GM20431 (cell line): ENCODE measurements around the gene COX5B.
"Not testable (repeated sequence)": the region's sequence is repeated elsewhere in the genome, so short reads cannot be mapped to it uniquely, and the experiment has no call there.

Experiments
- in situ Hi-C: fragments of 300-500 bp; cut with MseI, MboI; formaldehyde crosslinking; loops from one replicate; pipeline ENCODE4 v1.15.0; 2020; ENCODE audit warnings: low sequenced_read_pairs; ENCODE audit not compliant: unreplicated experiment

The COX5B gene, protein sequence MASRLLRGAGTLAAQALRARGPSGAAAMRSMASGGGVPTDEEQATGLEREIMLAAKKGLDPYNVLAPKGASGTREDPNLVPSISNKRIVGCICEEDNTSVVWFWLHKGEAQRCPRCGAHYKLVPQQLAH

DNA sequence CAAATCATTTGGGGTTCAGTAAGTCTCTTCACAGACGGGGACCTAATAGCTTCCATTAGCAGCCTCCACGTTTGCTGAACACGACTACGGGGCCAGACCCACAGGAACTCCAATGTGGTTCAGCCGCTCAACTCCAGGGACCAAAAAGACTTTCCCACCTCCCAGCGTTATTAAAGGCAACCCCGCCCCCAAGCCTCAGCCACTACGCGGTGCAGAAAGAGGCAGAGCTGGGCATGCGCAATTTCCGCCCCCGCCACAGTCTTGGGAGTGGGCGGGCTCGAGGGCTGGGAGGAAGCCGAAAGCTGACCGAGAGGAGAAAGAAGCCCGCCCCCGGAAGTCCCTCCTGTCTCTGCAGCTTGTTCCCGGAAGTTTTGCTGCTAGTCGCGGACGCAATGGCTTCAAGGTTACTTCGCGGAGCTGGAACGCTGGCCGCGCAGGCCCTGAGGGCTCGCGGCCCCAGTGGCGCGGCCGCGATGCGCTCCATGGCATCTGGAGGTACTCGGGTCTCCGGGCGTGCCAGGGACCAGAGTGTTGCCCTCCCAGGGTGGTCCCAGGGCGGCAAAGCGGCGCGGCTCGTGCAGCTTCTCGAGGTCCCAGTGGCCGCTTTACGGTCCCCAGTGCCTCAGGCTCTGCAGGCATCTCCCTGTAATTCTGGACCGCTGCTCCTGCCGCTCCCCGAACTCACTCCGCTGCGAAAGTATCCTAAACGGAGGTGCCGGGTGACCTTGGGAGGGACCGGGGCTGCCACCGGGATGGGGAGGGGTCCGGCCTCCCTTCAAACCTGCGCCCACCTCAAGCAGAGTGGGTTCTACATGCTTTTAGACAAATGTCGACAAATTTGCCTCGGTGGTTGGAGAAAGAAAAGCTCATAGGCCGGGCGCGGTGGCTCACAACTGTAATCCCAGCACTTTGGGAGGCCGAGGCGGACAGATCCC lies at the start of gene COX5B:
COX5B (plus strand) TSS at position 368 of the 935 bp plus-strand sequence; CDS start at position 393, 25 bp downstream.
- in situ Hi-C loops, result no loop called here

DNA sequence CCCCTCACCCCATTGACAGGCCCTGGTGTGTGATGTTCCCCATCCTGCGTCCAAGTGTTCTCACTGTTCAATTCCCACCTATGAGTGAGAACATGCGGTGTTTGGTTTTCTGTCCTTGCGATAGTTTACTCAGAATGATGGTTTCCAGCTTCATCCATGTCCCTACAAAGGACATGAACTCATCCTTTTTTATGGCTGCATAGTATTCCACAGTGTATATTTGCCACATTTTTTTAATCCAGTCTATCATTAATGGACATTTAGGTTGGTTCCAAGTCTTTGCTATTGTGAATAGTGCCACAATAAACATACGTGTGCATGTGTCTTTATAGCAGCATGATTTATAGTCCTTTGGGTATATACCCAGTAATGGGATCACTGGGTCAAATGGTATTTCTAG lies 49.7 kb upstream of the COX5B start:
- in situ Hi-C loops, result not testable (repeated sequence)

DNA sequence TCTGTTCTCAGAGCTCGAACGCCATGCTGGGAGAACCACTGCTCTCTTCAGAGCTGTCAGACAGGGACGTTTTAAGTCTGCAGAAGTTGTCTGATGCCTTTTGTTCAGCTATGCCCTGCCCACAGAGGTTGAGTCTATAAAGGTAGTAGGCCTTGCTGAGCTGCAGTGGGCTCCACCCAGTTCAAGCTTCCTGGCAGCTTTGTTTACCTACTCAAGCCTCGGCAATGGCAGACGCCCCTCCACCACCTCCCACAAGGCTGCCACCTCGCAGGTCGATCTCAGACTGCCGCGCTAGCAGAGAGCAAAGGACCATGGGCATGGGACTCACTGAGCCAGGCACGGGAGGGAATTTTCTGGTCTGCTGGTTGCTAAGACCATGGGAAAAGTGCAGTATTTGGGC lies 44.3 kb upstream of the COX5B start:
- in situ Hi-C loops, result not testable (repeated sequence)

DNA sequence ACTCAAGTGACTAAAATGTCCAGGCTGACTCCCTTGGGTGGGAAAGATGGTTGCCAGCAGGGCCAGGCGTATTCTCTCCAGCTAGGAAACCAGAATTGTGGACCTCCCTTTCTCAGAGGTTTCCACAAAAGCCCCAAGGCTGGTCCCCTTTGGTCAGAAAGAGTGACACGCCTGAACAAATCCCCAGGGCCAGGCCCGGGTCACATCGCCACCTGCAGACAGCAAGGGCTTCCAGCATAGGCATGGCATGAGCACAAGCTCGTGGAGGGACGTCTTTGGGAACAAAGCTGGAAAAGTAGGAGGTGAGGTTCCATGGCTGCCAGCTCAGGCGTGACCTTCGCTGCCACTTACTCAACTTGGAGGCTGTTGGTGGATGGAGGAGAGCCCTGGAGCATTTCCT lies 40.8 kb upstream of the COX5B start:
- in situ Hi-C loops, result not testable (repeated sequence)

DNA sequence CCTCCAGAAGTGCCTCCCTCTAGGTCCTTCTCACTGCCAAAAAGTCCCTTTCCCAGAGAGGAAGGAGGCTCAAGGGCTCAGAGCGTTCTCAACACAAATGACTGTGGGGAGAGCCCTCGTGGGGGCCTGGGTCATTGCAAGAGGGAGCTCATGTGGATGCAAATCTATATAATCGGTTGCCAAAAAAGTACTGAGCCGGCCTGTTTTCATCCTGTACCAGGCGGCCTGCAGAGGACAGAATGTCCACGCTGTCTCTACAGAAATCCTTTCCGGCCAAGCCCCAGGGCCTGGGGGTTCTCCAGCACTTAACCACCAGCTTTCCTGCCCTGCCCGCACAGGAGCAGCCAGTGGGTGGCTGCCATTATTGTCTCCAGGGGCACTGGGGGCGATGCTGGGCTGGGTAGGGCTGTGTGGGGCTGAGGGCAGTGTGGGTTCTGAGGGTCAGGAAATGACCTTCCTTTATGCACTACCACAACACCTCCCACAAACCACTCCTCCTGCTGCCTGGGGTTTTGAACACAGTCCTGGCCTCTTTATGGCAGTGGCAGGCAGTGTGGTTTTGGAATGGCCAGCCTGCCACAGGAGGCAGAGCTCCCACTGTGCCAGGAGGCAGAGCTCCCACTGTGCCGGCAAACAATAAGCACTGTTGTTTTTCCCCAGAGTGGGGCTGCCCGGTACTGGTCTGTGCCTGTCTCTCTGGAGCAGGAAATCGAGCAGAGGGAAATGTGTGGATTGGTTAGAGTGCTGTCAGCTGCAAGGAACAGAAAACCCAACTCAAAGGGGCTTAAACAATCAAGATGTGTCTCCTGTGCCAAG lies 40.1 kb upstream of the COX5B start:
- in situ Hi-C loops, result not testable (repeated sequence)

GRCh38 chr2:97608745-97609144 lies 37.1 kb upstream of the COX5B start:
- in situ Hi-C loops, result not testable (repeated sequence)

GRCh38 chr2:97611895-97612294 lies 34.0 kb upstream of the COX5B start:
- in situ Hi-C loops, result not testable (repeated sequence)

- in situ Hi-C loops, result not testable (repeated sequence)
Measured at GRCh38 chr2:97615746-97616145, 30.1 kb upstream of the COX5B start.

GRCh38 chr2:97617911-97618310 lies 28.0 kb upstream of the COX5B start:
- in situ Hi-C loops, result no loop called here

DNA sequence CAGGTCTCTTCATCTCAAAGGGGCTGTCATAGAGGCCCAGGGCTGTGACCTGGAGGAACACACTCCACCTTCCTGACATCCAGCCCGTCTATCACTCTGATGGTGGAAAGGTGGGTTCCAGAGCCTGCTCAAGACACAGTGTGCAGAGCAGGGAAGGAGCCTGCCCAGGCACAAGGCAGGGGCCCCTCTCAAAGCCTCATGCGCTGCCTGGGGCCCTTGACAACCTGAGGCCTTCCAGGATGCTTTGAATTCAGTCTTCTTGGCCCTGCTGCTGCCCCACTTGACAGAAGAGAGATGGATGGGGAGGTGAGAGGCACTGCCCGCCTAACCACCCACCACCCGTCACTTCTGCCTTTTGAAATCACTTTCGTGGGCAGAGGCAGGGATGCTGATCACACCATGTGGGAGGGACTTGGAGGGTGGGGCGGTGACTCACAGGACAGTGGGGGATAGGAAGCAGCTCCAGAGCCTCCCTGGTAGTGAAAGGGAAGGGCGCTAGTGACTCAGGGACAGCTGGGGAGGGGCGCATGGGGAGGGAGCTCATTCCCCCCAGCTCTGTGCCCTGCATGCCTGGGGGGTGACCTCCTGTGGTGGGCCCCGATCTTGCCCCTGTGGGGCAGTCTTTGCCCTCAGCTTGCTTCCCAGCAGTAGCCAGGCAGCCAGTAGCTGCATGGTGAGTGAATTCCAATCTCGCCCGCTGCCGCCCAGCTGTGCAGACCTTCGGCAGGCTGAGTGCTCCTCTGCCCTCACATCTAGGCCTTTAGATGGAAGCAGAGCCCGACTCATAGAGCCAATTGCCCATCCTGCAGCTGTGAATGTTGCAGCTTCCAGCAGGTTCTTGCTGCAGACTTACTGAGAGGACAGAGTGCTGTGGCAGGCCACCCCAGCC lies 26.7 kb upstream of the COX5B start:
- in situ Hi-C loops, result not testable (repeated sequence)

- in situ Hi-C loops, result not testable (repeated sequence)
Measured at GRCh38 chr2:97620492-97620891, 25.4 kb upstream of the COX5B start.

DNA sequence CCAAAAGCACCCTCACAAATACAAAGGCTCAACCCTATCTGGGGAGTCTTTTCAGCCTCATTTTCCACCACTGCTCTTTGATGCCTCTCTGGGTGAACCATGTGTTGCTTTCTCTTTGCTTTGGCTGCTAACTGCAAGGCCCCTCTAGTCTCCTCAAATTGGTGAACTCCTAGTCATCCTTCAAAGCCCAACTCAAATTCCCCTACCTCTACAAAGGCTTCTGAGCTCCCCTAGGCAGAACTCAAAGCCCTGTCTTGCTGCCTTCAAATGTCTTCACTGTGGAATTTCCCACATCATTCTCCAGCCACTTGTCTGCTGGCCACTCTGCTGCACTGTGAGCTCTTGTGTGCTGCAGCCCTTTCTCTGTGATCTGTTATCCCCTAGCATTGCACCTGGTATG lies 22.9 kb upstream of the COX5B start:
- in situ Hi-C loops, result not testable (repeated sequence)

DNA sequence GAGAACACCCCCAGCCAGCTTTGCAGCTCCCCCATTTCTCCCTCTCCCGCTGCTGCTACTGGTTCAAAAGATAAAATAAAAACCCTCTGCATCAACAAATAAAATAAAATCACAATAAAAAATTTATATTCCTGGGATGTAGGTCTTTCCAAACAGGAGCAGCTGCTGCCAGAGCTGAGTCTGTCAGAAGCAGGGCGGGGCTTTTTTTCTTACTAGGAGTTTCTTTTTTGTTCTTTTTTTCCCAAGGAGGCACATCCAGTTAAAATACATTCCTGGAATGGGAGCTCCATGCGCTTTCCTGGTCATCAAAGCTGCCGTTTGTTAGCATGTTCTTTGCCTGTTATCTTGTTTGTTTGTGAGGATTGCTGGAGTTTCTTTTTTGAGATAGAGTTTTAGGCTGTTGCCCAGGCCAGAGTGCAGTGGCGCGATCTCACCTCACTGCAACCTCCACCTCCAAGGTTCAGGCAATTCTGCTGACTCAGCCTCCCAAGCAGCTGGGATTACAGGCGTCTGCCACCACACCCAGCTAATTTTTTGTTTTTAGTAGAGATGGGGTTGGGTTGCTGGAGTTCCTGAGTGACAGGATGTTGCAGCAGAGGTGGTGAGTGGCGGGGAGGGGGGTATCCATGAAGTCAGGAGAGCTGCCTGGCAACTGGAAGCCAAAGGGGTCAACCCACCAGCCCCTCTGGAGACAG lies 20.4 kb upstream of the COX5B start:
- in situ Hi-C loops, result not testable (repeated sequence)

GRCh38 chr2:97626049-97626430 lies 19.8 kb upstream of the COX5B start:
- in situ Hi-C loops, result not testable (repeated sequence)

DNA sequence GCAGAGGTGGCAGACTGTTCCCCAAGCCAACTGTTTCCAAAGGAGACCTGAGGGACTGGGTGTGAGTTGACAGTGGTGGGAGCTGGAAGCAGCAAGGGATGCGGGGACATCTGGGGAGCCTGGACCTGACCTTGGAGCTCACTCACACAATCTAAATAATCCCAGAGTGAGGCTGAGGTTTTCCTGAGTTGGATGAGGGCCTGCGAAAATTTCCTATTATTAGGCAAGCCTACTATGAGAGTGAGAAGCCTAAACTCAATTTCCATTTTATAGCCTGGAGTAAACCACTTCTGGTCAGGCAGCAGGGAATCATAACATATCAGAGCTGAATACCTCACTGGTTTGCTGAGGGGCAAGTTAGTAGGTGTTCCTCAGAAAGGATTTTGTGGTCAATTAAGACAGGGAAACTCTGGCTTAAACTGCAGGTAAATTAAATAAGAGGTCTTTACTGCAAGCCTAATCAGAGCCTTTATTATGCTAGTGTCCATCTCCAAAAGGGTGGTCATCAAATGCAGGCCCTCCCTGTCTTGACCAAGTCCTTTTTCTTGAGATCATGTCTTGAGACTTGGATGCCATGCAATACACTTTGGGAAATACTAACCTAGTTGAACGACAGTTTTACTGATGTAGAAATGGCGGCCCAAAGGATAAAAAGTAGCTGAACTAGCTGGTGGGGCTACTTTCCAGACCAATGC lies 1.7 kb upstream of the COX5B start:
- in situ Hi-C loops, result no loop called here

DNA sequence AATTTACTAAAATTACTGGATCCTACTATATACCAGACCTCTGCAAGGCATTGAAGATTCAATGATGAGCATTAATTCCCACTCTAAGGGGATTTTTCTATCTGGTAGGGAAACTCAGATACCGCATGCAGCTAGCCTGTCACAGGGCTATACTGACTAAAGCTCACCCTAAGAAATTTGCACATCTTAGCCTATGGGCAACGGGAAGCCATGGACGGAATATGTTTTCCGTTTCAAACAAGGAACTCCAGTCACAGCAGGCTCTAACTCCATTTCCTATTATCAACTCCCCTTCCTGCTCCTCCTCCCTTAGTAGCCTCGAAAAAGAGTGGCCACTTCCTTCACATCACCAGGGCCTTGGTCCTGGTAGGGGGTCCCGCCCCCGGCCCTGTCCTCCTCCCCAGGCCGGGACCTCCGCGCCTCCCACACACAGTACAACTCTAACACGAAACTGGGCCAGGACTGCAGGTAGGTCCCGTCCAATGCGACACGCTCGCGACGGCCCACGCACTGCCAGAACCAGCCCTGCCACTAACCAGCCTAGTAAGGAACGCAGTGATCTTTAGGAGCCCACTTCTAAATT lies 659 bp upstream of the COX5B start:
- in situ Hi-C loops, result no loop called here

DNA sequence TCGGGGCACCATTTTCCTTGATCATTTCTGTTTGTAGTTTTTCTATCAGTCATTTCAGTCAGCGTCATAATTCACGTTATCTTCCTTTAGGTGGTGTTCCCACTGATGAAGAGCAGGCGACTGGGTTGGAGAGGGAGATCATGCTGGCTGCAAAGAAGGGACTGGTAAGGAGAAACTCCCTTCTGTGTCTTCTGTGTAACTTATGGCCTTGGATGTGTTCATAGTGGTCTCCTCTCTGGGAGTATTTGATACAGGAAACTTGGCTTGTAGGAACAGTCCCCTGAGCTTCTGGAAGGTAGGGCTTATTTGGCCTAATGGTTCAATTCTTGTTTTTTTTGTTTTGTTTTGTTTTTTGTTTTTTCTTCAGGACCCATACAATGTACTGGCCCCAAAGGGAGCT lies 1.1 kb downstream of the COX5B start:
- in situ Hi-C loops, result no loop called here

DNA sequence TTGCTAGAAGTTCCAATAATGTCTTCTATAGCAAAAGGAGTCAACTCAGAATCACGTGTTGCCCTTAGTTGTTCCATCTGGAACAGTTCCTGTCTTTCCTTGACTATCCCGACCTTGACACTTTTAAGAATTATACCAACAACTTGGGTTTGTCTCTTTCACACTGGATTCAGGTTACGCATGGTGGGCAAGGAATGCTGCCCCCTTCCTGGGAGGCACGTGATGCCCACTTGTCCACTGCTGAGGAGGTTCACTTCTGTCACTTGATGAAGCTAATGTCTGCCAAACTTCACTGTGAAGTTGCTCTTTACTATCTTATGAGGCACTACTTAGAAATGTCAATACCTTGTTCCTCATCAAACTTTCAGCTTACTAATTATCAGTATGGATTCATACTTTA lies 5.3 kb downstream of the COX5B start:
- in situ Hi-C loops, result no loop called here
